MM.1S (cell line): ENCODE results near the gene CCL27.

ENCODE experiments used
- CTCF ChIP-seq: fragments of 300-600 bp; sonication (generic); IDR thresholded peaks from 2 replicates; pipeline ENCODE4 v1.5.1; 2016; ENCODE audit warnings: antibody characterized with exemption, low read length, mixed read lengths
- EZH2 ChIP-seq: fragments of 300-600 bp; sonication (generic); optimal IDR thresholded peaks from 2 replicates; pipeline ENCODE3; 2017; ENCODE audit warnings: low read depth, mild to moderate bottlenecking, antibody characterized with exemption, low read length, mixed read lengths
- EZH2phosphoT487 ChIP-seq: fragments of 300-600 bp; sonication (generic); IDR thresholded peaks from 2 replicates; pipeline ENCODE4 v1.6.1; 2018; ENCODE audit warnings: antibody characterized with exemption, low read length

GRCh38 chr9:34684145-34684544 lies 21.7 kb upstream of the CCL27 start:
- no peak for TF ChIP-seq CTCF
- no peak for TF ChIP-seq EZH2
- no peak for TF ChIP-seq EZH2phosphoT487
